Measurements from ENCODE around the gene MYDGF. TPM values are rescaled to one million over a fixed set of nuclear protein-coding genes. Genes with fewer than 3 reads are reported as not detected.

The MYDGF gene
- total and polyA plus RNA-seq, 8 donors = 70.0 to 156 (median 82.7) TPM

- Histone ChIP-seq H3K36me3 (no peaks in the 10 kb centered on the region), H3K4me1 (peaks cover 0 to 47% of the 10 kb centered on the region in 2 donors), H3K27me3 (no peaks in the 10 kb centered on the region), H3K4me3 (peak overlapping the region in 1 of 2 donors; percentile 56), H3K27ac (no peak overlapping the region), H3K9me3 (no peaks in the 10 kb centered on the region)
- intact Hi-C loops (cut with DNase I) = no loop called here
- DNase-seq (no peak), ATAC-seq (no peak)
- no peak for TF ChIP-seq CTCF (IDR thresholded peaks at IDR 0.05)
These were observed 29.0 kb downstream of the MYDGF start for GRCh38 chr19:4641132-4641531.

- Histone ChIP-seq H3K27ac (no peak overlapping the region), H3K27me3 (peaks cover 0 to 5% of the 10 kb centered on the region in 2 donors), H3K9me3 (no peaks in the 10 kb centered on the region), H3K4me3 (peak overlapping the region; percentile 50 to 56), H3K4me1 (peaks cover 0 to 54% of the 10 kb centered on the region in 2 donors), H3K36me3 (no peaks in the 10 kb centered on the region)
- DNase-seq = no peak
- no peak for ATAC-seq
- no peak for TF ChIP-seq CTCF (IDR thresholded peaks at IDR 0.05)
- intact Hi-C loops (cut with DNase I) = no loop called here
These were observed 29.7 kb downstream of the MYDGF start for GRCh38 chr19:4640247-4641000.

GRCh38 chr19:4639531-4640246 is 30.5 kb downstream of the MYDGF start:
- H3K36me3 ChIP-seq = no peaks in the 10 kb centered on the region
- H3K4me3 ChIP-seq = peak overlapping the region; percentile 50 to 56
- H3K27ac ChIP-seq = peak overlapping the region in 1 of 2 donors; percentile 88
- ATAC-seq (no peak), DNase-seq (peak in 1 of 4 donors; percentile 47)
- TF ChIP-seq CTCF (IDR thresholded peaks at IDR 0.05) = no peak
- H3K4me1 ChIP-seq = peaks cover 0 to 60% of the 10 kb centered on the region in 2 donors
- peaks cover 0 to 12% of the 10 kb centered on the region in 2 donors for H3K27me3 ChIP-seq
- H3K9me3 ChIP-seq = no peaks in the 10 kb centered on the region
- intact Hi-C loops (cut with DNase I) = loop anchor here in 1 of 2 donors (5.0 kb wide), 2 partner anchors 67 to 82 kb away; partner anchors contain the start of gene SEMA6B

DNA sequence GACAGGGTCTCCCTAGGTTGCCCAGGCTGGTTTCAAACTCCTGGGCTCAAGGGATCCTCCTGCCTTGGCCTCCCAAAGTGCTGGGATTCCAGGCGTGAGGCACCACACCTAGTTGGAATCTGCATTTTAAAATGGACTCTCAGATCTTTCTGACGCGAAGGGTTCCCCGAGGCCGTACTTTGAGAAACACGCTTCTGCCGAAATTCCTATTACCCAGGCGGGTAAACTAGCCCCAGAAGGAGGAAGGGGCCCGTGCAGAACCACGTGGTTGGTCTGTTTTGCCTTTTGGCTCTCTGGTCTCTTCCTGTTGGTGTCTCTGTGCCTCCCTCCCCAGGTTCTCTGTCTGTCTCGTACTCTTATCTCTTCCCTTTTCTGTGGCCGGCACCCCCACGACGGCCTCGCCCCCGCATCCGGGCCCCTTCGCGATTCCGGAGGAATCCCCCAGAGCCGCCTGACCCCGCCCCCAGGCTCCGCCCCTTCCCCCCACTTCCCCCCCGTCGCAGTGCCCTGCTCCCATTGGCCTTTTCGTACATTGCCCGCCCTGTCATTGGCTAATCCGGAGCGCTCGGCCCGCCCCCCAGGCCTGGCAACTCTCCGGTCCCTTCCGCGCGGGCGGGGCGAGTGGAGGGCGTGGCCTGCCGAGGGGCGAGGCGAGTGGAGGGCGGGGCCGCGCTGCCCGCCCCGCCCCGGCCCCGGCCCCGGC is 31.2 kb downstream of the MYDGF start, which contains the start of gene TNFAIP8L1:
Gene TNFAIP8L1, plus strand, starts transcription at position 689 of the 703 bp plus-strand sequence. CDS start 12,354 bp downstream, outside the sequence.
- ATAC-seq (peak; percentile 95), DNase-seq (peak; percentile 89 to 98 (median 96))
- Histone ChIP-seq H3K27ac (peak within 1 kb of the TSS; percentile 65 to 88), H3K4me3 (peak within 1 kb of the TSS; percentile 50 to 56), H3K4me1 (peaks cover 0 to 68% of the 10 kb centered on the region in 2 donors), H3K9me3 (no peaks in the 10 kb centered on the region), H3K27me3 (peaks cover 0 to 12% of the 10 kb centered on the region in 2 donors), H3K36me3 (no peaks in the 10 kb centered on the region)
- intact Hi-C loops (cut with DNase I) = loop anchor here in 1 of 2 donors (5.0 kb wide), 2 partner anchors 67 to 82 kb away; partner anchors contain the start of gene SEMA6B
- no peak for TF ChIP-seq CTCF (IDR thresholded peaks at IDR 0.05)

All from left lung (tissue), 10 donors.